Left cardiac atrium (tissue), 4 donors: ENCODE data around the gene FANCC. TPM values are rescaled to one million over a fixed set of nuclear protein-coding genes. Genes with fewer than 3 reads are reported as not detected.

Source experiments
- ATAC-seq, 2 donors: fragments of 200-7000 bp; cut with Tn5 transposase; one replicate each; pipeline ENCODE4 v1.9.1; 2020; ENCODE audit warnings: mild to moderate bottlenecking in 2 of 2, moderate library complexity in 2 of 2
- DNase-seq: peaks from one replicate; pipeline ENCODE4 v3.0.0-alpha.2; 2020
- intact Hi-C, 2 donors: fragments of 100-400 bp; cut with DNase I; formaldehyde crosslinking; loops; one replicate each; pipeline versions ENCODE4 v1.14.1 to v1.15.1; 2022 to 2023
- total RNA-seq, 2 donors: library from RNA; stranded (reverse); fragmentation: NEBNext Ultra II Directional; extraction: Animal tissue kit (Norgen Biotek cat#: 25700); gene quantifications; one replicate each; pipeline ENCODE4 v1.2.1, GENCODE V29; 2021
- donor health status: DM: no; HTN: yes; CAD: no.
- donor health status: DM: no; HTN: yes; CAD: no; lungs with severe emphysema.
- donor health status: DM: yes; HTN: yes; CAD: no.
- donor health status: Dilated cardiomyopathy.

The FANCC gene
- total RNA-seq, 2 donors from 2014 or later = 5.0 to 6.2 TPM

- DNase-seq = no peak
- intact Hi-C loops = no loop called here
- peak in 1 of 2 donors; percentile 5 for ATAC-seq
Measured at GRCh38 chr9:95070549-95071021, 246.9 kb downstream of the FANCC start.

GRCh38 chr9:95067897-95068296 is 249.6 kb downstream of the FANCC start:
- DNase-seq (no peak), ATAC-seq (no peak)
- intact Hi-C loops = no loop called here

- DNase-seq (no peak), ATAC-seq (no peak)
- intact Hi-C loops = no loop called here
Measured at GRCh38 chr9:95067057-95067456, 250.5 kb downstream of the FANCC start.

- ATAC-seq = peak; percentile 37 to 59
- no peak for DNase-seq
- intact Hi-C loops = no loop called here
Measured at GRCh38 chr9:95065224-95065623, 252.3 kb downstream of the FANCC start.

GRCh38 chr9:95063300-95063699 is 254.2 kb downstream of the FANCC start:
- intact Hi-C loops = no loop called here
- ATAC-seq = no peak
- DNase-seq = no peak

GRCh38 chr9:95062596-95063065 is 254.9 kb downstream of the FANCC start:
- ATAC-seq (peak; percentile 12 to 19), DNase-seq (no peak)

GRCh38 chr9:95061916-95062595 is 255.5 kb downstream of the FANCC start:
- ATAC-seq = no peak
- intact Hi-C loops = no loop called here
- DNase-seq = no peak

More at GRCh38 chr9:95062596-95063065, 254.9 kb downstream of the FANCC start:
- intact Hi-C loops = no loop called here

- intact Hi-C loops = no loop called here
- ATAC-seq = no peak
- DNase-seq = no peak
Measured at GRCh38 chr9:95060916-95061315, 256.6 kb downstream of the FANCC start.

GRCh38 chr9:95060234-95060633 is 257.3 kb downstream of the FANCC start:
- ATAC-seq = no peak
- intact Hi-C loops = no loop called here
- DNase-seq = no peak

- ATAC-seq (no peak), DNase-seq (no peak)
- intact Hi-C loops = no loop called here
Measured at GRCh38 chr9:95058795-95059386, 258.6 kb downstream of the FANCC start.

GRCh38 chr9:95058121-95058785 is 259.3 kb downstream of the FANCC start:
- ATAC-seq (no peak), DNase-seq (no peak)
- intact Hi-C loops = no loop called here

- ATAC-seq (peak; percentile 21 to 29), DNase-seq (no peak)
- intact Hi-C loops = no loop called here
Measured at GRCh38 chr9:95057101-95057500, 260.4 kb downstream of the FANCC start.

- intact Hi-C loops = no loop called here
- DNase-seq = no peak
- peak; percentile 51 to 80 for ATAC-seq
Measured at GRCh38 chr9:95055851-95056551, 261.5 kb downstream of the FANCC start.

- intact Hi-C loops = no loop called here
- DNase-seq (no peak), ATAC-seq (no peak)
Measured at GRCh38 chr9:95055334-95055850, 262.1 kb downstream of the FANCC start.

GRCh38 chr9:95053611-95054570 is 263.6 kb downstream of the FANCC start:
- DNase-seq (no peak), ATAC-seq (no peak)
- intact Hi-C loops = no loop called here

GRCh38 chr9:95049761-95050160 is 267.7 kb downstream of the FANCC start:
- ATAC-seq = no peak
- intact Hi-C loops = no loop called here

More at GRCh38 chr9:95049761-95050160, 267.7 kb downstream of the FANCC start:
- no peak for DNase-seq
